Loucy (cell line): ENCODE measurements around the gene PMVK.

Source experiments
- EZH2phosphoT487 ChIP-seq: fragments of 200-600 bp; IDR thresholded peaks from 2 replicates; pipeline ENCODE4 v1.6.1; 2018; ENCODE audit warnings: antibody characterized with exemption, mild to moderate bottlenecking, moderate library complexity, borderline replicate concordance
- TF ChIP-seq, protein P1 (sequence below): fragments of 200-600 bp; sonication (generic); conservative IDR thresholded peaks from 2 replicates; pipeline ENCODE4 v1.5.1; 2014; ENCODE audit warnings: mild to moderate bottlenecking, antibody characterized with exemption, low read length

DNA sequence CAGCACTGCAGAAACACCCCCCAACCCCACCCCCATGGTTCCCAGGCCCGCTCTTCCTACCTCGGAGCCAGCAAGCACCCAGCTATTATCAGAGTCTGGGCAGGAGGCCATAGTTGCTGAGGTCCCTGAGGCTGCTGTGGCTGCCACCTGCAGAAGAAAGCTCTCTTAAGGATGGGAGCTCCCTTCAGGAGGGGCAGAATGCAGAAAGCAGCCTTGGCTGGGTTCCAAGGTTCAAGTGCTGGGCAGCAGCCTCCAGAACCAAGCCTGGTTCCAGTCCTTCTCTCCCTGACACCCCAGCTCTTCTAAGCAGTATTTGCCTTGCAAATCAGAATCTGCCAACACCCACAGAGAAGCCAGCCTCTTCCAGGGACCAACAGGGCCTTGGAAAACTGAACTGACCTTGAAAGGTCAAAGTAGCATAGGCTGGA lies 17.1 kb upstream of the PMVK start:
- TF ChIP-seq, protein P1, sequence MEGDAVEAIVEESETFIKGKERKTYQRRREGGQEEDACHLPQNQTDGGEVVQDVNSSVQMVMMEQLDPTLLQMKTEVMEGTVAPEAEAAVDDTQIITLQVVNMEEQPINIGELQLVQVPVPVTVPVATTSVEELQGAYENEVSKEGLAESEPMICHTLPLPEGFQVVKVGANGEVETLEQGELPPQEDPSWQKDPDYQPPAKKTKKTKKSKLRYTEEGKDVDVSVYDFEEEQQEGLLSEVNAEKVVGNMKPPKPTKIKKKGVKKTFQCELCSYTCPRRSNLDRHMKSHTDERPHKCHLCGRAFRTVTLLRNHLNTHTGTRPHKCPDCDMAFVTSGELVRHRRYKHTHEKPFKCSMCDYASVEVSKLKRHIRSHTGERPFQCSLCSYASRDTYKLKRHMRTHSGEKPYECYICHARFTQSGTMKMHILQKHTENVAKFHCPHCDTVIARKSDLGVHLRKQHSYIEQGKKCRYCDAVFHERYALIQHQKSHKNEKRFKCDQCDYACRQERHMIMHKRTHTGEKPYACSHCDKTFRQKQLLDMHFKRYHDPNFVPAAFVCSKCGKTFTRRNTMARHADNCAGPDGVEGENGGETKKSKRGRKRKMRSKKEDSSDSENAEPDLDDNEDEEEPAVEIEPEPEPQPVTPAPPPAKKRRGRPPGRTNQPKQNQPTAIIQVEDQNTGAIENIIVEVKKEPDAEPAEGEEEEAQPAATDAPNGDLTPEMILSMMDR = no peak
- no peak for TF ChIP-seq EZH2phosphoT487
